H1 (cell line): Measurements from ENCODE around the gene CFH. TPM values are rescaled to one million over a fixed set of nuclear protein-coding genes. Genes with fewer than 3 reads are reported as not detected.

ENCODE experiments used
- CTCF ChIA-PET: fragments of 300-600 bp; sonication (Branson Sonifier 250); formaldehyde crosslinking; loops from one replicate; lab custom pipeline; 2021; ENCODE audit not compliant: partially characterized antibody; lab: Charles Lee
- POLR2A ChIA-PET: fragments of 300-600 bp; sonication (Branson Sonifier 250); formaldehyde crosslinking; loops from one replicate; lab custom pipeline; 2021; ENCODE audit warnings: inconsistent platforms; ENCODE audit not compliant: partially characterized antibody; lab: Charles Lee
- DNase-seq, 2 experiments: peaks; one replicate each; pipeline versions ENCODE4 v3.0.0 to v3.0.0-alpha.2; 2010 to 2022; ENCODE audit warnings: low spot score in 2 of 2, low read depth in 1 of 2, mixed read lengths in 1 of 2
- FAIRE-seq: peaks from 2 replicates; lab custom pipeline; 2011; peaks lifted over from hg19 to GRCh38; lab: Jason Lieb, UNC
- H2AFZ ChIP-seq: 2 replicates; pipeline ENCODE4 v1.8.1; 2012; ENCODE audit warnings: low read length, inconsistent platforms
- H2AK5ac ChIP-seq: 2 replicates; pipeline ENCODE4 v1.6.1; 2013; ENCODE audit warnings: low read depth, low read length
- H2BK120ac ChIP-seq: replicated peaks from 2 replicates; pipeline ENCODE3; 2013; ENCODE audit warnings: low read depth, low read length, inconsistent platforms
- H2BK12ac ChIP-seq: 2 replicates; pipeline ENCODE4 v1.6.1; 2013; ENCODE audit warnings: low read depth, low read length
- H2BK15ac ChIP-seq: 2 replicates; pipeline ENCODE4 v1.6.1; 2013; ENCODE audit warnings: low read length
- H2BK20ac ChIP-seq: 2 replicates; pipeline ENCODE4 v1.6.1; 2013; ENCODE audit warnings: low read length
- H2BK5ac ChIP-seq: 2 replicates; pipeline ENCODE4 v1.6.1; 2013; ENCODE audit warnings: low read depth, low read length
- H3K14ac ChIP-seq: 2 replicates; pipeline ENCODE4 v1.6.1; 2013; ENCODE audit warnings: inconsistent platforms; ENCODE audit not compliant: insufficient read length
- H3K18ac ChIP-seq: 2 replicates; pipeline ENCODE4 v1.6.1; 2013; ENCODE audit warnings: low read length; ENCODE audit errors: extremely low read depth
- H3K23ac ChIP-seq: 2 replicates; pipeline ENCODE4 v1.6.1; 2013; ENCODE audit warnings: inconsistent platforms; ENCODE audit not compliant: insufficient read length
- H3K23me2 ChIP-seq: 2 replicates; pipeline ENCODE4 v1.6.1; 2013; ENCODE audit warnings: low read depth, low read length
- H3K27ac ChIP-seq: 2 replicates; pipeline ENCODE4 v1.6.1; 2011; ENCODE audit warnings: low read depth, low read length, inconsistent platforms
- H3K27me3 ChIP-seq, 4 experiments: replicated peaks in 1 of 4; 1 replicate in 1 of 4; 2 replicates in 3 of 4; pipeline versions ENCODE4 v1.6.1 to v1.8.1; 2011 to 2013; ENCODE audit warnings: low read length in 3 of 4, mild to moderate bottlenecking in 3 of 4, inconsistent platforms in 2 of 4, mixed read lengths in 2 of 4, moderate library complexity in 1 of 4; ENCODE audit not compliant: control insufficient read depth in 3 of 4, insufficient read depth in 3 of 4; ENCODE audit errors: extremely low read depth in 1 of 4
- H3K36me3 ChIP-seq, 4 experiments: 2 replicates each; pipeline versions ENCODE4 v1.6.1 to v1.8.1; 2011 to 2013; ENCODE audit warnings: mild to moderate bottlenecking in 4 of 4, low read length in 3 of 4, moderate library complexity in 2 of 4, control low read depth in 1 of 4, inconsistent platforms in 1 of 4; ENCODE audit not compliant: insufficient read depth in 4 of 4, control insufficient read depth in 2 of 4
- H3K4ac ChIP-seq: replicated peaks from 2 replicates; pipeline ENCODE3; 2013; ENCODE audit warnings: low read length, low read depth, mixed read lengths, inconsistent platforms; ENCODE audit not compliant: insufficient read length
- H3K4me1 ChIP-seq, 4 experiments: replicated peaks in 1 of 4; 1 replicate in 1 of 4; 2 replicates in 3 of 4; pipeline versions ENCODE4 v1.6.1 to v1.8.1; 2011 to 2013; ENCODE audit warnings: low read length in 3 of 4, inconsistent platforms in 2 of 4, mixed read lengths in 1 of 4; ENCODE audit not compliant: insufficient read depth in 4 of 4, control insufficient read depth in 3 of 4
- H3K4me2 ChIP-seq, 2 experiments: 2 replicates each; pipeline versions ENCODE4 v1.6.1 to v1.8.1; 2011 to 2013; ENCODE audit warnings: low read depth in 2 of 2, low read length in 2 of 2, control low read depth in 1 of 2, inconsistent platforms in 1 of 2, mild to moderate bottlenecking in 1 of 2; ENCODE audit not compliant: insufficient read depth in 1 of 2
- H3K4me3 ChIP-seq, 4 experiments: fragments of 200-600, 300-600 bp in 1 of 4; sonication (generic), shearing (Covaris generic), sonication (Bioruptor Twin) in 1 of 4; 2 replicates each; pipeline versions ENCODE4 v1.5.1 to v1.8.1; 2011 to 2016; ENCODE audit warnings: low read length in 4 of 4, low read depth in 3 of 4, control low read depth in 2 of 4, inconsistent platforms in 2 of 4, mild to moderate bottlenecking in 2 of 4, mixed read lengths in 1 of 4, moderate library complexity in 1 of 4; ENCODE audit not compliant: insufficient read depth in 2 of 4; ENCODE audit errors: extremely low read depth in 1 of 4
- H3K56ac ChIP-seq: replicated peaks from 2 replicates; pipeline ENCODE3; 2013; ENCODE audit warnings: low read depth, mild to moderate bottlenecking, mixed read lengths, low read length, inconsistent platforms; ENCODE audit not compliant: insufficient read length
- H3K79me1 ChIP-seq: 2 replicates; pipeline ENCODE4 v1.6.1; 2013; ENCODE audit warnings: low read depth, low read length, control low read depth
- H3K79me2 ChIP-seq, 2 experiments: 2 replicates each; pipeline versions ENCODE4 v1.6.1 to v1.8.1; 2012 to 2013; ENCODE audit warnings: low read length in 2 of 2, mild to moderate bottlenecking in 2 of 2, inconsistent platforms in 1 of 2; ENCODE audit not compliant: insufficient read depth in 2 of 2, control insufficient read depth in 1 of 2
- H3K9ac ChIP-seq, 4 experiments: replicated peaks in 1 of 4; 1 replicate in 1 of 4; 2 replicates in 3 of 4; pipeline versions ENCODE4 v1.6.1 to v1.8.1; 2011 to 2013; ENCODE audit warnings: low read depth in 3 of 4, low read length in 3 of 4, control low read depth in 2 of 4, mild to moderate bottlenecking in 2 of 4, moderate library complexity in 2 of 4, inconsistent platforms in 1 of 4; ENCODE audit errors: extremely low read depth in 1 of 4
- H3K9me3 ChIP-seq, 2 experiments: 2 replicates each; pipeline versions ENCODE4 v1.6.1 to v1.8.1; 2012 to 2013; ENCODE audit warnings: mild to moderate bottlenecking in 2 of 2, moderate library complexity in 2 of 2, control low read depth in 1 of 2, inconsistent platforms in 1 of 2, low read depth in 1 of 2, low read length in 1 of 2, mixed read lengths in 1 of 2; ENCODE audit not compliant: insufficient read depth in 2 of 2
- H4K20me1 ChIP-seq, 2 experiments: replicated peaks in 1 of 2; 2 replicates each; pipeline versions ENCODE3 to v1.8.1; 2011 to 2013; ENCODE audit warnings: inconsistent platforms in 2 of 2, low read length in 2 of 2, mild to moderate bottlenecking in 1 of 2; ENCODE audit not compliant: insufficient read depth in 2 of 2, control insufficient read depth in 1 of 2
- H4K5ac ChIP-seq: 2 replicates; pipeline ENCODE4 v1.6.1; 2013; ENCODE audit warnings: low read length, low read depth, mixed read lengths, inconsistent platforms; ENCODE audit not compliant: insufficient read length
- H4K8ac ChIP-seq: 2 replicates; pipeline ENCODE4 v1.8.0; 2013; ENCODE audit warnings: mild to moderate bottlenecking, moderate library complexity, low read length, inconsistent platforms; ENCODE audit not compliant: insufficient read depth; ENCODE audit errors: extremely low read depth
- H4K91ac ChIP-seq: replicated peaks from 2 replicates; pipeline ENCODE3; 2013; ENCODE audit warnings: low read length, mixed read lengths, inconsistent platforms; ENCODE audit not compliant: insufficient read length
- CHD2 ChIP-seq: IDR thresholded peaks from 2 replicates; pipeline ENCODE4 v1.6.1; 2012; ENCODE audit warnings: low read length, improper control_type of control experiment
- CTBP2 ChIP-seq: IDR thresholded peaks from 2 replicates; pipeline ENCODE4 v1.7.0; 2011; ENCODE audit warnings: borderline replicate concordance, mild to moderate bottlenecking, moderate library complexity, mixed read lengths, low read length; ENCODE audit not compliant: insufficient read depth, insufficient read length
- E2F6 ChIP-seq: IDR thresholded peaks from 2 replicates; pipeline ENCODE4 v1.6.1; 2012; ENCODE audit warnings: inconsistent platforms
- KDM1A ChIP-seq: fragments of 200-600, 300-600 bp; sonication (generic); IDR thresholded peaks from 2 replicates; pipeline ENCODE4 v1.7.1; 2016; ENCODE audit warnings: mild to moderate bottlenecking, low read length, borderline replicate concordance
- SP1 ChIP-seq: IDR thresholded peaks from 2 replicates; pipeline ENCODE4 v1.6.1; 2011; ENCODE audit warnings: low read depth, low read length
- WGBS, 2 experiments: shearing (Covaris generic) in 1 of 2; methylation state at CpG; one replicate each; pipeline versions ENCODE4 v1.1.6 to v1.1.7; 2013 to 2015; ENCODE audit warnings: low lambda C conversion rate in 2 of 2, mixed read lengths in 2 of 2, inconsistent platforms in 1 of 2, low coverage in 1 of 2, missing lambda C conversion rate in 1 of 2; ENCODE audit not compliant: insufficient replicate concordance in 2 of 2, insufficient coverage in 1 of 2, insufficient read length in 1 of 2; ENCODE audit errors: extremely low coverage in 1 of 2, missing lambda C conversion rate in 1 of 2; 5-methylcytosine and 5-hydroxymethylcytosine counted together
- polyA plus RNA-seq, 7 experiments: library from polyadenylated mRNA; depleted of rRNA in 3 of 7; stranded (reverse) in 5 of 7; unstranded in 2 of 7; fragments of >200 nt in 5 of 7; fragments of 200-250 nt in 2 of 7; gene quantifications; 1 replicate in 5 of 7; 2 replicates in 1 of 7; 4 replicates in 1 of 7; pipeline versions ENCODE4 v1.2.1 to v1.2.3, GENCODE V29; 2011 to 2013; ENCODE audit warnings: missing spikeins in 2 of 7, mixed read lengths in 2 of 7
- total RNA-seq: library from RNA; stranded (reverse); fragmentation: NEBNext Ultra II Directional; extraction: Animal tissue kit (Norgen Biotek cat#: 25700); gene quantifications from 2 replicates; pipeline ENCODE4 v1.2.1, GENCODE V29; 2021

Gene CFH
- total and polyA plus RNA-seq, 2 of the 8 experiments (the other 6 are each of a cell fraction or from before 2014, with no cell fraction given): not detected

- Histone ChIP-seq H3K56ac (no peak overlapping the region), H2AFZ (no peak overlapping the region), H3K18ac (no peak overlapping the region), H3K4ac (no peak overlapping the region), H3K4me2 (no peak overlapping the region), H4K91ac (no peak overlapping the region), H3K23me2 (no peaks in the 10 kb centered on the region), H3K79me2 (no peaks in the 10 kb centered on the region), H2AK5ac (no peak overlapping the region), H4K5ac (no peak overlapping the region), H3K9me3 (no peaks in the 10 kb centered on the region), H2BK20ac (no peak overlapping the region), H3K4me3 (no peak overlapping the region), H3K9ac (no peak overlapping the region), H2BK120ac (no peak overlapping the region), H3K4me1 (no peaks in the 10 kb centered on the region), H4K20me1 (no peaks in the 10 kb centered on the region), H4K8ac (no peak overlapping the region), H2BK15ac (no peak overlapping the region), H3K36me3 (no peaks in the 10 kb centered on the region), H2BK12ac (no peak overlapping the region), H3K14ac (no peak overlapping the region), H3K27me3 (no peaks in the 10 kb centered on the region), H3K27ac (no peak overlapping the region), H3K23ac (no peak overlapping the region), H3K79me1 (no peaks in the 10 kb centered on the region), H2BK5ac (no peak overlapping the region)
- ChIA-PET POLR2A (no interaction called here), CTCF (interaction anchor here (0.6 kb wide), 1 partner anchor 272 kb away, joined by 5 read pairs; no protein-coding TSS in a partner anchor)
- 92% methylated on average over 2 of the region's 2 CpGs; no CpG with 5 or more reads in 1 of the 2 experiments for WGBS, 2 experiments
- FAIRE-seq (no peak), DNase-seq (no peak)
- TF ChIP-seq CHD2 (no peak), KDM1A (no peak), CTBP2 (no peak), E2F6 (no peak), SP1 (no peak)
Measured at GRCh38 chr1:196680107-196680506, 28.3 kb downstream of the CFH start.
